Neural crest cell (in vitro differentiated cells): ENCODE results near the gene LRPAP1. TPM values are rescaled to one million over a fixed set of nuclear protein-coding genes. Genes with fewer than 3 reads are reported as not detected.
"Not testable (repeated sequence)": the region's sequence is repeated elsewhere in the genome, so short reads cannot be mapped to it uniquely, and the experiment has no call there.

Source experiments
- DNase-seq: peaks from one replicate; pipeline ENCODE4 v3.0.0; 2021; ENCODE audit warnings: low read depth, mixed read lengths, low spot score
- H3K27ac Mint-ChIP-seq: one replicate; pipeline ENCODE4 v1.8.0; 2021; ENCODE audit warnings: mild to moderate bottlenecking, mixed read lengths; ENCODE audit not compliant: unreplicated experiment
- H3K27me3 Mint-ChIP-seq: 2 replicates; pipeline ENCODE4 v1.8.0; 2021; ENCODE audit warnings: low read depth, mild to moderate bottlenecking, mixed read lengths
- H3K36me3 Mint-ChIP-seq: 2 replicates; pipeline ENCODE4 v1.8.0; 2021; ENCODE audit warnings: low read depth, mild to moderate bottlenecking, mixed read lengths
- H3K4me1 Mint-ChIP-seq: 2 replicates; pipeline ENCODE4 v1.8.0; 2021; ENCODE audit warnings: mixed read lengths
- H3K4me3 Mint-ChIP-seq: one replicate; pipeline ENCODE4 v1.8.0; 2021; ENCODE audit warnings: mild to moderate bottlenecking, mixed read lengths
- H3K9me3 Mint-ChIP-seq: 2 replicates; pipeline ENCODE4 v1.8.0; 2021; ENCODE audit warnings: mixed read lengths
- CTCF ChIP-seq: fragments of 200-600 bp; sonication (generic); conservative IDR thresholded peaks from 2 replicates; pipeline ENCODE4 v1.5.0; 2021; ENCODE audit warnings: antibody characterized with exemption, mild to moderate bottlenecking
- total RNA-seq: library from RNA; stranded (reverse); gene quantifications from 2 replicates; pipeline ENCODE4 v1.2.1, GENCODE V29; 2021

Gene LRPAP1
- total RNA-seq, 1 donor from 2014 or later: 116 TPM

- peaks cover 26% of the 10 kb centered on the region for H3K4me1 Mint-ChIP-seq
- not testable (repeated sequence) for DNase-seq, H3K9me3 Mint-ChIP-seq, H3K36me3 Mint-ChIP-seq, H3K4me3 Mint-ChIP-seq, H3K27me3 Mint-ChIP-seq, H3K27ac Mint-ChIP-seq
These were observed 17.4 kb upstream of the LRPAP1 start for GRCh38 chr4:3549694-3550001.

GRCh38 chr4:3548991-3549693 is 16.9 kb upstream of the LRPAP1 start:
- DNase-seq, H3K27ac Mint-ChIP-seq, H3K36me3 Mint-ChIP-seq, H3K27me3 Mint-ChIP-seq, H3K9me3 Mint-ChIP-seq, H3K4me3 Mint-ChIP-seq: not testable (repeated sequence)
- H3K4me1 Mint-ChIP-seq: peaks cover 26% of the 10 kb centered on the region

GRCh38 chr4:3546721-3547120 is 14.5 kb upstream of the LRPAP1 start:
- H3K4me1 Mint-ChIP-seq: peaks cover 26% of the 10 kb centered on the region
- not testable (repeated sequence) for H3K9me3 Mint-ChIP-seq, H3K36me3 Mint-ChIP-seq, H3K27me3 Mint-ChIP-seq, DNase-seq
- H3K4me3 Mint-ChIP-seq: peak overlapping the region; percentile 44
- peak overlapping the region; percentile 98 for H3K27ac Mint-ChIP-seq

GRCh38 chr4:3545351-3545750 is 13.1 kb upstream of the LRPAP1 start:
- not testable (repeated sequence) for H3K36me3 Mint-ChIP-seq, DNase-seq, H3K4me3 Mint-ChIP-seq, H3K9me3 Mint-ChIP-seq, H3K27me3 Mint-ChIP-seq, H3K27ac Mint-ChIP-seq
- peaks cover 26% of the 10 kb centered on the region for H3K4me1 Mint-ChIP-seq

- DNase-seq, H3K9me3 Mint-ChIP-seq, H3K36me3 Mint-ChIP-seq, H3K27ac Mint-ChIP-seq, H3K27me3 Mint-ChIP-seq: not testable (repeated sequence)
- Mint-ChIP-seq H3K4me1 (peaks cover 26% of the 10 kb centered on the region), H3K4me3 (peak overlapping the region; percentile 16)
These were observed 12.2 kb upstream of the LRPAP1 start for GRCh38 chr4:3544259-3545025.

DNA sequence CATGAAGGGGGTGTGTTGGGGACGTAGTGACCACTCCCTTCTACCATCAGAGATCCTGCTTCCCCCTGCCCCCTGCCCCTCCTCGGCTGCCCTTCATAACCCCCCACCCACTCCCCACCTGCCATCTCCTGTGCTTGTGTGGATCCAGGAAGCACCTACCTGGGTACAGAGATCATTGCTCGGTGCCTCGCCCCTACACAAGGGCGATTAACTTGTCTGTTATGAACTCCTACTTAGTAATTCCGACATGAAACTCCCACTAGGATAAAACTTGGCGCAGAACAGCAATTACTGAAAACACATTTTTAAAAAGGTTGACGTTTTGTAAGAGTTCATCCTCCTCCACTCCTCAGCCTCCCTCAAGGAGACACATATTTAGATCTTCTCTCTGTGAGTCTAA is 11.2 kb upstream of the LRPAP1 start:
- H3K36me3 Mint-ChIP-seq, H3K9me3 Mint-ChIP-seq, DNase-seq, H3K27me3 Mint-ChIP-seq, H3K27ac Mint-ChIP-seq, H3K4me3 Mint-ChIP-seq: not testable (repeated sequence)
- H3K4me1 Mint-ChIP-seq: peaks cover 26% of the 10 kb centered on the region

DNA sequence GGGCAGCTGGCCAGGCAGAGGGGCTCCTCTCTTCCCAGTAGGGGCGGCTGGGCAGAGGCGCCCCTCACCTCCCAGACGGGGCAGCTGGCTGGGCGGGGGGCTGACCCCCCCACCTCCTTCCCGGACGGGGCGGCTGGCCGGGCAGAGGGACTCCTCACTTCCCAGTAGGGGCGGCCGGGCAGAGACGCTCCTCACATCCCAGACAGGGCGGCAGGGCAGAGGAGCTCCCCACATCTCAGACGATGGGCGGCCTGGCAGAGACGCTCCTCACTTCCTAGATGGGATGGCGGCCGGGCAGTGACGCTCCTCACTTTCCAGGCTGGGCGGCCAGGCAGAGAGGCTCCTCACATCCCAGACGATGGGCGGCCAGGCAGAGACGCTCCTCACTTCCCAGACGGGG is 6.7 kb upstream of the LRPAP1 start:
- not testable (repeated sequence) for H3K4me3 Mint-ChIP-seq, H3K27me3 Mint-ChIP-seq, H3K27ac Mint-ChIP-seq, DNase-seq, H3K36me3 Mint-ChIP-seq, H3K4me1 Mint-ChIP-seq, H3K9me3 Mint-ChIP-seq

DNA sequence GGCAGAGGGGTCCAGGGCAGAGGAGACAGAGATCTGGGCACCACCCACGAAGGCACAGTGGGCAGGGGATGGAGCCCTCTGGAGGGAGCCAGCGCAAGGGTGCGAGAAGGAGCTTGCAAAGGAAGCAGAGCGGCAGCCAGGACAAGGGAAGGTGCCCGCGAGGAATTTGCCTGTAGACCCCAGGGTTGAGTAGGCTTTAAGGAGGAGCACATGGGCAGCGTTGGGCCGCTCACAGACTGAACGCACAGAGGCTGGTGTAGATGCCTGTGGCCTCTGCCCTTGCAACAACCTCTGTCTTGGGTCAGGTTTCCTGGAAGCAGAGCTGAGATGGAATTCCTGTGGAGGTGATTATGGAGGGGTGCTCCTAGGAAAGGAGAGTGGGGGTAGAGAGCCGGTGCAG is 3.6 kb upstream of the LRPAP1 start:
- H3K27ac Mint-ChIP-seq: not testable (repeated sequence)

GRCh38 chr4:3533423-3533820 is 1.2 kb upstream of the LRPAP1 start:
- Mint-ChIP-seq H3K9me3 (peaks cover 5% of the 10 kb centered on the region), H3K4me1 (peaks cover 43% of the 10 kb centered on the region), H3K27me3 (peaks cover 4% of the 10 kb centered on the region), H3K36me3 (peaks cover 6% of the 10 kb centered on the region), H3K4me3 (peak overlapping the region; percentile 73), H3K27ac (no peak overlapping the region)
- TF ChIP-seq CTCF: no peak
- DNase-seq: no peak

More for the DNA sequence above, 3.6 kb upstream of the LRPAP1 start:
- H3K9me3 Mint-ChIP-seq, H3K27me3 Mint-ChIP-seq, H3K4me3 Mint-ChIP-seq, DNase-seq, H3K36me3 Mint-ChIP-seq: not testable (repeated sequence)
- peaks cover 29% of the 10 kb centered on the region for H3K4me1 Mint-ChIP-seq
